ENCODE measurements around the gene FXYD1.
"Not testable (repeated sequence)": the region's sequence is repeated elsewhere in the genome, so short reads cannot be mapped to it uniquely, and the experiment has no call there.

FXYD1 gene

DNA sequence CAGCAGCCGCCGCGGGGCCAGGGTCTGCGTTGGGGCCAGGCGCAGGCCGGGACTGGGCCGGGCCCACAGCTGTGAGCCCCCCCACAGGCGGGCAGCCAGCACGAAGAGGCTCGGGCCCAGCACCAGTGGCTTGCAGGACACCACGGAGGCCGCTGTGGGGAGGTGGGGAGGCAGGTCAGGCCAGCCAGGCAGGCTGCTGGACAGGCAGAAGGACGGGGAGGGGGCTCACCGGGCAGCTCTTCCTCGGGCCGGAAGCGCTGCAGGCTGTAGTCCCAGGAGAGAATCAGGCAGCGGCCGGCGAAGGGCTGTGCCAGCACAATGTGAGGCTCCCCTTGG is 12.0 kb upstream of the FXYD1 start:
- no peaks in the 10 kb centered on the region for H3K79me2 ChIP-seq (ENCODE audit: insufficient read depth, low read length)
- TF ChIP-seq, protein P1, sequence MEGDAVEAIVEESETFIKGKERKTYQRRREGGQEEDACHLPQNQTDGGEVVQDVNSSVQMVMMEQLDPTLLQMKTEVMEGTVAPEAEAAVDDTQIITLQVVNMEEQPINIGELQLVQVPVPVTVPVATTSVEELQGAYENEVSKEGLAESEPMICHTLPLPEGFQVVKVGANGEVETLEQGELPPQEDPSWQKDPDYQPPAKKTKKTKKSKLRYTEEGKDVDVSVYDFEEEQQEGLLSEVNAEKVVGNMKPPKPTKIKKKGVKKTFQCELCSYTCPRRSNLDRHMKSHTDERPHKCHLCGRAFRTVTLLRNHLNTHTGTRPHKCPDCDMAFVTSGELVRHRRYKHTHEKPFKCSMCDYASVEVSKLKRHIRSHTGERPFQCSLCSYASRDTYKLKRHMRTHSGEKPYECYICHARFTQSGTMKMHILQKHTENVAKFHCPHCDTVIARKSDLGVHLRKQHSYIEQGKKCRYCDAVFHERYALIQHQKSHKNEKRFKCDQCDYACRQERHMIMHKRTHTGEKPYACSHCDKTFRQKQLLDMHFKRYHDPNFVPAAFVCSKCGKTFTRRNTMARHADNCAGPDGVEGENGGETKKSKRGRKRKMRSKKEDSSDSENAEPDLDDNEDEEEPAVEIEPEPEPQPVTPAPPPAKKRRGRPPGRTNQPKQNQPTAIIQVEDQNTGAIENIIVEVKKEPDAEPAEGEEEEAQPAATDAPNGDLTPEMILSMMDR (IDR thresholded peaks at IDR 0.05; ENCODE audit: borderline replicate concordance, extremely low read depth, low read length, poor library complexity, severe bottlenecking), result no peak

DNA sequence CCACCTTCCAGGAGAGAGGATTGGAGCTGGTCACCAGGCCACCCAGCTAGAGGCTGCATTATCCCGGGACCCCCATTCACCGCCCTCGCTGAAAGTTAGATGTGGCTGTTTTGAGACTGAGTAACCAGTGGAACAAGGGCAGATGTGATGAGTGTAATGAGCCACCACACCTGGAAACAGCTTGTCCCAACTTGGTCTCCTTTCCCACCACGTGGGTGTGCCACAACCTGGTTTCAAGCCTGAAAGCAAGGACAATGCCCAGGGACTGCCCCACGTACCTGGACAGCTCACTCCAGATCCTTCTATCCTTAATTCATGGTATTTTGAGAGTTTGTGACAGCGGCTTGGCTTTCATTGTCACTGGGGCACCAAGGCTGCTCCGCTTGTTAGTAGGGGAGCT is 10.8 kb upstream of the FXYD1 start:
- Histone ChIP-seq H3K9ac (ENCODE audit: low read depth, low read length) (no peak overlapping the region), H3K79me2 (ENCODE audit: insufficient read depth, low read length) (no peaks in the 10 kb centered on the region), H4K20me1 (ENCODE audit: insufficient read depth, low read length) (no peaks in the 10 kb centered on the region), H2AFZ (ENCODE audit: low read depth, low read length) (no peak overlapping the region), H3K4me2 (ENCODE audit: insufficient read depth, low read length) (no peak overlapping the region), H3K9me3 (ENCODE audit: insufficient read depth, low read length, severe bottlenecking) (no peaks in the 10 kb centered on the region), H3K4me3 (ENCODE audit: low read depth in 1 of 2, low read length in 2 of 2) (no peak overlapping the region), H3K27me3 (ENCODE audit: insufficient read depth, low read length, poor library complexity) (no peaks in the 10 kb centered on the region), H3K27ac (ENCODE audit: low read length) (no peak overlapping the region), H3K36me3 (ENCODE audit: insufficient read depth, low read length) (no peaks in the 10 kb centered on the region), H3K4me1 (ENCODE audit: insufficient read depth, low read length) (no peaks in the 10 kb centered on the region)
- no peak for ATAC-seq (ENCODE audit: insufficient read depth, low read depth)
- TF ChIP-seq EZH2 (IDR thresholded peaks at IDR 0.05; ENCODE audit: borderline replicate concordance, low read depth, low read length, severe bottlenecking), result no peak
- TF ChIP-seq, protein P1 (IDR thresholded peaks at IDR 0.05; ENCODE audit: borderline replicate concordance, extremely low read depth, low read length, poor library complexity, severe bottlenecking), result no peak
- DNase-seq, result no peak

More for the DNA sequence above, 12.0 kb upstream of the FXYD1 start:
- Histone ChIP-seq H2AFZ (ENCODE audit: low read depth, low read length) (no peak overlapping the region), H3K4me3 (ENCODE audit: low read depth in 1 of 2, low read length in 2 of 2) (no peak overlapping the region), H3K9me3 (ENCODE audit: insufficient read depth, low read length, severe bottlenecking) (no peaks in the 10 kb centered on the region), H3K9ac (ENCODE audit: low read depth, low read length) (no peak overlapping the region), H3K4me1 (ENCODE audit: insufficient read depth, low read length) (no peaks in the 10 kb centered on the region), H3K4me2 (ENCODE audit: insufficient read depth, low read length) (no peak overlapping the region), H3K36me3 (ENCODE audit: insufficient read depth, low read length) (no peaks in the 10 kb centered on the region), H3K27me3 (ENCODE audit: insufficient read depth, low read length, poor library complexity) (no peaks in the 10 kb centered on the region), H3K27ac (ENCODE audit: low read length) (no peak overlapping the region), H4K20me1 (ENCODE audit: insufficient read depth, low read length) (no peaks in the 10 kb centered on the region)
- DNase-seq, result no peak
- no peak for ATAC-seq (ENCODE audit: insufficient read depth, low read depth)

DNA sequence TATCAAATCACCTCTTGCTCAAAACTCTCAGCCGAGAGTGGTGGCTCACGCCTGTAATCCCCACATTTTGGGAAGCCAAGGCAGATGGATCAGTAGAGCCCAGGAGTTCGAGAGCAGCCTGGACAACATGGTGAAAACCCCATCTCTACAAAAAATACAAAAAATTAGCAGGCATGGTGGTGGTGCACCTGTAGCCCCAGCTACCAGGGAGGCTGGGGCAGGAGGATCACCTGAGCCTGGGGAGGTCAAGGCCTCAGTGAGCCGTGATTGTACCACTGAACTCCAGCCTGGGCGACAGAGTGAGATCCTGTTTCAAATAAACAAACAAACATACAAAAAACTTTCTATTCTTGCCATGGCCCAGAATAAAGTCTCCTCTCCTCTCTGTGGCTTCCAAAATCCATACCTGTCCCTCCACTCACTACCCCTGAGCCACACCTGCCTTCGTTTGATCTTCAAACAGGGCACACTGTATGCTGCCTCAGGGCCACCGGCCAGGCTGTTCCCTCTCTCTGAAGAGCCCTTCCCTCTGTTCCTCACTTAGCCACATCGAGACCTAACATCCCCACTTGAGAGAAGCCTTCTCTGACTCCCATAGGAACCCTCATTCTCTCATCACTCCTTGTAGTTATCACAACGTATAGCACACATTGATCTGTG is 10.1 kb upstream of the FXYD1 start:
- no peaks in the 10 kb centered on the region for H3K4me1 ChIP-seq (ENCODE audit: insufficient read depth, low read length)
- no peaks in the 10 kb centered on the region for H3K79me2 ChIP-seq (ENCODE audit: insufficient read depth, low read length)
- no peak for DNase-seq
- H3K27ac ChIP-seq (ENCODE audit: low read length), result no peak overlapping the region
- no peak overlapping the region for H2AFZ ChIP-seq (ENCODE audit: low read depth, low read length)
- H3K4me3 ChIP-seq (ENCODE audit: low read depth in 1 of 2, low read length in 2 of 2), result no peak overlapping the region
- no peak for ATAC-seq (ENCODE audit: insufficient read depth, low read depth)
- no peak for TF ChIP-seq EZH2 (IDR thresholded peaks at IDR 0.05; ENCODE audit: borderline replicate concordance, low read depth, low read length, severe bottlenecking)
- TF ChIP-seq, protein P1 (IDR thresholded peaks at IDR 0.05; ENCODE audit: borderline replicate concordance, extremely low read depth, low read length, poor library complexity, severe bottlenecking), result no peak
- no peaks in the 10 kb centered on the region for H3K27me3 ChIP-seq (ENCODE audit: insufficient read depth, low read length, poor library complexity)
- no peak overlapping the region for H3K9ac ChIP-seq (ENCODE audit: low read depth, low read length)
- H4K20me1 ChIP-seq (ENCODE audit: insufficient read depth, low read length), result no peaks in the 10 kb centered on the region
- H3K9me3 ChIP-seq (ENCODE audit: insufficient read depth, low read length, severe bottlenecking), result no peaks in the 10 kb centered on the region
- H3K4me2 ChIP-seq (ENCODE audit: insufficient read depth, low read length), result no peak overlapping the region
- no peaks in the 10 kb centered on the region for H3K36me3 ChIP-seq (ENCODE audit: insufficient read depth, low read length)

DNA sequence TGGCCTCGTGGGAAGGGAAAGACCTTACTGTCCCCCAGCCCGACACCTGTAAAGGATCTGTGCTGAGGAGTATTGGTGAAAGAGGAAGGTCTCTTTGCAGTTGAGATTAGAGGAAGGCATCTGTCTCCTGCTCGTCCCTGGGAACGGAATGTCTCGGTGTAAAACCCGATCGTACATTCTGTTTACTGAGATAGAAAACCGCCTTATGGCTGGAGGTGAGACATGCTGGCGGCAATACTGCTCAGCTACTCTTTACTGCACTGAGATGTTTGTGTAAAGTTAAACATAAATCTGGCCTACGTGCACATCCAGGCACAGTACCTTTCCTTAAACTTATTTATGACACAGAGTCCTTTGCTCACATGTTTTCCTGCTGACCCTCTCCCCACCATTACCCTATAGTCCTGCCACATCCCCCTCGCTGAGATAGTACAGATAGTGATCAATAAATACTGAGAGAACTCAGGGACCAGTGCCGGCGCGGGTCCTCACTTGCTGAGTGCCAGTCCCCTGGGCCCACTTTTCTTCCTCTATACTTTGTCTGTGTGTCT is 8.8 kb upstream of the FXYD1 start:
- not testable (repeated sequence) for H3K4me3 ChIP-seq (ENCODE audit: low read depth in 1 of 2, low read length in 2 of 2); H3K4me2 ChIP-seq (ENCODE audit: insufficient read depth, low read length); H3K79me2 ChIP-seq (ENCODE audit: insufficient read depth, low read length); H3K9me3 ChIP-seq (ENCODE audit: insufficient read depth, low read length, severe bottlenecking); H3K27me3 ChIP-seq (ENCODE audit: insufficient read depth, low read length, poor library complexity); H3K36me3 ChIP-seq (ENCODE audit: insufficient read depth, low read length); H3K9ac ChIP-seq (ENCODE audit: low read depth, low read length); DNase-seq; H3K27ac ChIP-seq (ENCODE audit: low read length); H2AFZ ChIP-seq (ENCODE audit: low read depth, low read length); H3K4me1 ChIP-seq (ENCODE audit: insufficient read depth, low read length); ATAC-seq (ENCODE audit: insufficient read depth, low read depth); H4K20me1 ChIP-seq (ENCODE audit: insufficient read depth, low read length)

Data from DND-41 (cell line).